Fibroblast of skin of right quadriceps (primary cell): ENCODE measurements around the gene CROCC.

Experiments
- DNase-seq: peaks from one replicate; pipeline ENCODE4 v3.0.0-alpha.2; 2013

CROCC gene

GRCh38 chr1:17017435-17017834 is 95.7 kb downstream of the CROCC start:
- no peak for DNase-seq

GRCh38 chr1:17018849-17019248 is 97.1 kb downstream of the CROCC start:
- no peak for DNase-seq

- no peak for DNase-seq
Observed at GRCh38 chr1:17020502-17020901, 98.8 kb downstream of the CROCC start.

- DNase-seq, result no peak
Observed at GRCh38 chr1:17021896-17022295, 100.2 kb downstream of the CROCC start.
